Osteoblast (primary cell): ENCODE results near the gene PRICKLE1. TPM values are rescaled to one million over a fixed set of nuclear protein-coding genes. Genes with fewer than 3 reads are reported as not detected.

ENCODE experiments used
- DNase-seq: peaks from one replicate; pipeline ENCODE4 v3.0.0; 2011; ENCODE audit warnings: low spot score, mixed read lengths; ENCODE audit not compliant: insufficient read length; ENCODE audit errors: missing footprints
- H2AFZ ChIP-seq: 2 replicates; pipeline ENCODE4 v1.6.0; 2011; ENCODE audit warnings: mild to moderate bottlenecking, low read length
- H3K27ac ChIP-seq: 2 replicates; pipeline ENCODE4 v1.5.1; 2011; ENCODE audit warnings: mild to moderate bottlenecking, low read depth, low read length, moderate library complexity
- H3K27me3 ChIP-seq: 2 replicates; pipeline ENCODE4 v1.6.0; 2012; ENCODE audit warnings: mild to moderate bottlenecking, control low read depth, inconsistent platforms, low read length, moderate library complexity; ENCODE audit not compliant: insufficient read depth
- H3K36me3 ChIP-seq: 2 replicates; pipeline ENCODE4 v1.5.1; 2011; ENCODE audit warnings: mild to moderate bottlenecking, low read length, control low read depth, moderate library complexity; ENCODE audit not compliant: insufficient read depth
- H3K4me1 ChIP-seq: 2 replicates; pipeline ENCODE4 v1.5.1; 2011; ENCODE audit warnings: mild to moderate bottlenecking, low read length, control low read depth, moderate library complexity; ENCODE audit not compliant: insufficient read depth
- H3K4me2 ChIP-seq: 2 replicates; pipeline ENCODE4 v1.6.0; 2011; ENCODE audit warnings: mild to moderate bottlenecking, low read length; ENCODE audit not compliant: insufficient read depth
- H3K4me3 ChIP-seq: fragments of 200-600 bp; sonication (generic); 3 replicates; pipeline ENCODE4 v1.5.1; 2012; ENCODE audit warnings: mild to moderate bottlenecking, low read length, inconsistent platforms; ENCODE audit not compliant: insufficient read depth
- H3K79me2 ChIP-seq: 2 replicates; pipeline ENCODE4 v1.6.0; 2012; ENCODE audit warnings: mild to moderate bottlenecking, low read length, control low read depth, inconsistent platforms; ENCODE audit not compliant: insufficient read depth
- H3K9me3 ChIP-seq: 2 replicates; pipeline ENCODE4 v1.5.1; 2011; ENCODE audit warnings: low read depth, low read length, control low read depth
- H4K20me1 ChIP-seq: 2 replicates; pipeline ENCODE4 v1.6.0; 2012; ENCODE audit warnings: mild to moderate bottlenecking, low read length, control low read depth; ENCODE audit not compliant: insufficient read depth
- CTCF ChIP-seq: IDR thresholded peaks from 2 replicates; pipeline ENCODE4 v1.5.1; 2011; ENCODE audit warnings: mild to moderate bottlenecking, low read depth, low read length, moderate library complexity; ENCODE audit errors: extremely low read depth
- total RNA-seq: library from RNA; depleted of rRNA; stranded (reverse); fragments of >200 nt; gene quantifications from 2 replicates; pipeline ENCODE4 v1.2.3, GENCODE V29; 2012

The PRICKLE1 gene
- total RNA-seq, 1 donor, result 13.0 TPM

GRCh38 chr12:42586268-42586667 lies 3.3 kb downstream of the PRICKLE1 start:
- H3K27ac ChIP-seq, result no peak overlapping the region
- H3K27me3 ChIP-seq, result no peaks in the 10 kb centered on the region
- peaks cover 8% of the 10 kb centered on the region for H3K36me3 ChIP-seq
- H3K79me2 ChIP-seq, result peaks cover 72% of the 10 kb centered on the region
- no peak overlapping the region for H2AFZ ChIP-seq
- peaks cover 41% of the 10 kb centered on the region for H3K4me1 ChIP-seq
- no peak for DNase-seq
- H4K20me1 ChIP-seq, result peaks cover 55% of the 10 kb centered on the region
- H3K4me2 ChIP-seq, result peak overlapping the region; percentile 72
- H3K4me3 ChIP-seq, result no peak overlapping the region
- TF ChIP-seq CTCF, result peak; percentile 25
- H3K9me3 ChIP-seq, result no peaks in the 10 kb centered on the region

- peaks cover 58% of the 10 kb centered on the region for H4K20me1 ChIP-seq
- H3K27ac ChIP-seq, result no peak overlapping the region
- H3K4me2 ChIP-seq, result peak overlapping the region; percentile 72
- H2AFZ ChIP-seq, result no peak overlapping the region
- no peak for TF ChIP-seq CTCF
- H3K27me3 ChIP-seq, result no peaks in the 10 kb centered on the region
- peaks cover 77% of the 10 kb centered on the region for H3K79me2 ChIP-seq
- no peaks in the 10 kb centered on the region for H3K9me3 ChIP-seq
- H3K36me3 ChIP-seq, result peaks cover 8% of the 10 kb centered on the region
- H3K4me1 ChIP-seq, result peaks cover 39% of the 10 kb centered on the region
- no peak for DNase-seq
- no peak overlapping the region for H3K4me3 ChIP-seq
Measured at GRCh38 chr12:42585841-42586216, 3.7 kb downstream of the PRICKLE1 start.

GRCh38 chr12:42585154-42585840 lies 4.2 kb downstream of the PRICKLE1 start:
- Histone ChIP-seq H3K4me1 (peaks cover 35% of the 10 kb centered on the region), H3K36me3 (peaks cover 8% of the 10 kb centered on the region), H4K20me1 (peaks cover 62% of the 10 kb centered on the region), H3K79me2 (peaks cover 80% of the 10 kb centered on the region), H3K4me3 (no peak overlapping the region), H3K9me3 (no peaks in the 10 kb centered on the region), H3K27ac (no peak overlapping the region), H2AFZ (no peak overlapping the region), H3K27me3 (no peaks in the 10 kb centered on the region), H3K4me2 (peak overlapping the region; percentile 72)
- peak; percentile 65 for DNase-seq
- TF ChIP-seq CTCF, result no peak

GRCh38 chr12:42584651-42585111 lies 4.9 kb downstream of the PRICKLE1 start:
- Histone ChIP-seq H3K36me3 (peaks cover 8% of the 10 kb centered on the region), H3K27me3 (no peaks in the 10 kb centered on the region), H3K4me1 (peaks cover 31% of the 10 kb centered on the region), H3K79me2 (peaks cover 82% of the 10 kb centered on the region), H3K4me2 (peak overlapping the region; percentile 72), H3K27ac (no peak overlapping the region), H4K20me1 (peaks cover 62% of the 10 kb centered on the region), H3K9me3 (no peaks in the 10 kb centered on the region), H2AFZ (no peak overlapping the region), H3K4me3 (peak overlapping the region; percentile 31)
- peak; percentile 59 for DNase-seq
- TF ChIP-seq CTCF, result no peak
